ENCODE data around the gene TSKU.
A peak's percentile ranks its signal among the peaks of the same experiment; 100 is the strongest.

The TSKU gene

GRCh38 chr11:76772100-76772782, 10.9 kb upstream of the TSKU start:
- no peak overlapping the region for H3K4me3 Mint-ChIP-seq
- H3K36me3 Mint-ChIP-seq (ENCODE audit: low read depth), result peaks cover 3% of the 10 kb centered on the region
- peaks cover 9% of the 10 kb centered on the region for H3K9me3 Mint-ChIP-seq
- DNase-seq, result no peak
- peaks cover 8% of the 10 kb centered on the region for H3K27me3 Mint-ChIP-seq
- no peak overlapping the region for H3K27ac Mint-ChIP-seq
- H3K4me1 Mint-ChIP-seq (ENCODE audit: low read depth), result peaks cover 14% of the 10 kb centered on the region

GRCh38 chr11:76772783-76773106, 10.4 kb upstream of the TSKU start:
- H3K9me3 Mint-ChIP-seq, result peaks cover 13% of the 10 kb centered on the region
- peaks cover 11% of the 10 kb centered on the region for H3K27me3 Mint-ChIP-seq
- no peak for DNase-seq
- peaks cover 3% of the 10 kb centered on the region for H3K36me3 Mint-ChIP-seq (ENCODE audit: low read depth)
- H3K4me1 Mint-ChIP-seq (ENCODE audit: low read depth), result peaks cover 12% of the 10 kb centered on the region
- H3K4me3 Mint-ChIP-seq, result no peak overlapping the region
- H3K27ac Mint-ChIP-seq, result no peak overlapping the region

- Mint-ChIP-seq H3K4me1 (ENCODE audit: low read depth) (no peaks in the 10 kb centered on the region), H3K27ac (no peak overlapping the region), H3K27me3 (peaks cover 23% of the 10 kb centered on the region), H3K9me3 (peaks cover 13% of the 10 kb centered on the region), H3K36me3 (ENCODE audit: low read depth) (peaks cover 3% of the 10 kb centered on the region), H3K4me3 (no peak overlapping the region)
- no peak for DNase-seq
These were observed 9.2 kb upstream of the TSKU start for GRCh38 chr11:76773921-76774361.

- no peak for DNase-seq
- Mint-ChIP-seq H3K4me3 (no peak overlapping the region), H3K4me1 (ENCODE audit: low read depth) (no peaks in the 10 kb centered on the region), H3K36me3 (ENCODE audit: low read depth) (peaks cover 3% of the 10 kb centered on the region), H3K9me3 (peaks cover 13% of the 10 kb centered on the region), H3K27me3 (peaks cover 45% of the 10 kb centered on the region), H3K27ac (no peak overlapping the region)
These were observed 6.7 kb upstream of the TSKU start for GRCh38 chr11:76776472-76776871.

- no peak for DNase-seq
- Mint-ChIP-seq H3K4me1 (ENCODE audit: low read depth) (peaks cover under 1% of the 10 kb centered on the region), H3K27ac (no peak overlapping the region), H3K27me3 (peaks cover 51% of the 10 kb centered on the region), H3K9me3 (peaks cover 13% of the 10 kb centered on the region), H3K36me3 (ENCODE audit: low read depth) (peaks cover 3% of the 10 kb centered on the region), H3K4me3 (no peak overlapping the region)
These were observed 5.9 kb upstream of the TSKU start for GRCh38 chr11:76777305-76777704.

- DNase-seq, result no peak
- Mint-ChIP-seq H3K36me3 (ENCODE audit: low read depth) (peaks cover 3% of the 10 kb centered on the region), H3K27me3 (peaks cover 57% of the 10 kb centered on the region), H3K4me1 (ENCODE audit: low read depth) (peaks cover 6% of the 10 kb centered on the region), H3K27ac (no peak overlapping the region), H3K4me3 (no peak overlapping the region), H3K9me3 (peaks cover 13% of the 10 kb centered on the region)
These were observed 5.3 kb upstream of the TSKU start for GRCh38 chr11:76777876-76778275.

GRCh38 chr11:76778874-76779273, 4.3 kb upstream of the TSKU start:
- H3K27me3 Mint-ChIP-seq, result peaks cover 58% of the 10 kb centered on the region
- peaks cover 9% of the 10 kb centered on the region for H3K4me1 Mint-ChIP-seq (ENCODE audit: low read depth)
- peaks cover 3% of the 10 kb centered on the region for H3K36me3 Mint-ChIP-seq (ENCODE audit: low read depth)
- DNase-seq, result no peak
- H3K27ac Mint-ChIP-seq, result no peak overlapping the region
- H3K9me3 Mint-ChIP-seq, result peaks cover 13% of the 10 kb centered on the region
- H3K4me3 Mint-ChIP-seq, result no peak overlapping the region

GRCh38 chr11:76781046-76781801, 1.9 kb upstream of the TSKU start:
- Mint-ChIP-seq H3K4me3 (no peak overlapping the region), H3K27me3 (peaks cover 78% of the 10 kb centered on the region), H3K36me3 (ENCODE audit: low read depth) (peaks cover 3% of the 10 kb centered on the region), H3K27ac (no peak overlapping the region), H3K4me1 (ENCODE audit: low read depth) (peaks cover 12% of the 10 kb centered on the region), H3K9me3 (peaks cover 13% of the 10 kb centered on the region)
- DNase-seq, result no peak

GRCh38 chr11:76781807-76782530, 1.2 kb upstream of the TSKU start:
- DNase-seq, result no peak
- Mint-ChIP-seq H3K4me3 (no peak overlapping the region), H3K27me3 (peaks cover 78% of the 10 kb centered on the region), H3K36me3 (ENCODE audit: low read depth) (no peaks in the 10 kb centered on the region), H3K4me1 (ENCODE audit: low read depth) (peaks cover 12% of the 10 kb centered on the region), H3K9me3 (peaks cover 6% of the 10 kb centered on the region), H3K27ac (no peak overlapping the region)

- DNase-seq, result peak; percentile 52
- Mint-ChIP-seq H3K36me3 (ENCODE audit: low read depth) (no peaks in the 10 kb centered on the region), H3K4me1 (ENCODE audit: low read depth) (peaks cover 12% of the 10 kb centered on the region), H3K27me3 (peaks cover 78% of the 10 kb centered on the region), H3K27ac (peak overlapping the region; percentile 80), H3K4me3 (peak overlapping the region; percentile 70), H3K9me3 (no peaks in the 10 kb centered on the region)
These were observed 444 bp upstream of the TSKU start for GRCh38 chr11:76782531-76783293.

GRCh38 chr11:76783896-76784813, 999 bp downstream of the TSKU start:
- H3K36me3 Mint-ChIP-seq (ENCODE audit: low read depth), result no peaks in the 10 kb centered on the region
- H3K27ac Mint-ChIP-seq, result no peak overlapping the region
- peaks cover 64% of the 10 kb centered on the region for H3K27me3 Mint-ChIP-seq
- H3K4me3 Mint-ChIP-seq, result peak overlapping the region; percentile 32
- H3K9me3 Mint-ChIP-seq, result no peaks in the 10 kb centered on the region
- DNase-seq, result no peak
- H3K4me1 Mint-ChIP-seq (ENCODE audit: low read depth), result peaks cover 12% of the 10 kb centered on the region

- Mint-ChIP-seq H3K4me3 (no peak overlapping the region), H3K27me3 (peaks cover 53% of the 10 kb centered on the region), H3K36me3 (ENCODE audit: low read depth) (no peaks in the 10 kb centered on the region)
These were observed 2.4 kb downstream of the TSKU start for GRCh38 chr11:76785513-76785912.

GRCh38 chr11:76786016-76786415, 2.9 kb downstream of the TSKU start:
- no peaks in the 10 kb centered on the region for H3K36me3 Mint-ChIP-seq (ENCODE audit: low read depth)
- peaks cover 48% of the 10 kb centered on the region for H3K27me3 Mint-ChIP-seq
- no peak overlapping the region for H3K27ac Mint-ChIP-seq
- H3K9me3 Mint-ChIP-seq, result no peaks in the 10 kb centered on the region
- no peak overlapping the region for H3K4me3 Mint-ChIP-seq
- DNase-seq, result no peak
- H3K4me1 Mint-ChIP-seq (ENCODE audit: low read depth), result peaks cover 12% of the 10 kb centered on the region

More at GRCh38 chr11:76785513-76785912, 2.4 kb downstream of the TSKU start:
- no peak for DNase-seq
- Mint-ChIP-seq H3K9me3 (no peaks in the 10 kb centered on the region), H3K4me1 (ENCODE audit: low read depth) (peaks cover 12% of the 10 kb centered on the region), H3K27ac (no peak overlapping the region)

Measured in activated T-cell treated with anti-CD3 and anti-CD28 coated beads, Interleukin-2, amount 50 U/mL, for 24 hours (primary cell).